Endometrial microvascular endothelial cells (primary cell): ENCODE results near the gene NDST3. TPM values are rescaled to one million over a fixed set of nuclear protein-coding genes. Genes with fewer than 3 reads are reported as not detected.
"Not testable (repeated sequence)": the region's sequence is repeated elsewhere in the genome, so short reads cannot be mapped to it uniquely, and the experiment has no call there.

ENCODE experiments used
- in situ Hi-C: cut with HindIII; loops from 2 replicates; pipeline ENCODE4 v1.10.0; 2017; ENCODE audit warnings: low sequenced_read_pairs, low pct_unique_long_range_greater_than_20kb; ENCODE audit errors: inconsistent ontology term
- total RNA-seq: library from RNA; depleted of rRNA; stranded (reverse); fragments of >200 nt; gene quantifications from one replicate; pipeline ENCODE4 v1.2.3, GENCODE V29; 2015; ENCODE audit errors: inconsistent ontology term

The NDST3 gene
- total RNA-seq, 1 donor from 2014 or later: not detected

- in situ Hi-C loops: no loop called here
These were observed 249.9 kb downstream of the NDST3 start for GRCh38 chr4:118284169-118284568.

- in situ Hi-C loops: no loop called here
These were observed 251.6 kb downstream of the NDST3 start for GRCh38 chr4:118285931-118286330.

DNA sequence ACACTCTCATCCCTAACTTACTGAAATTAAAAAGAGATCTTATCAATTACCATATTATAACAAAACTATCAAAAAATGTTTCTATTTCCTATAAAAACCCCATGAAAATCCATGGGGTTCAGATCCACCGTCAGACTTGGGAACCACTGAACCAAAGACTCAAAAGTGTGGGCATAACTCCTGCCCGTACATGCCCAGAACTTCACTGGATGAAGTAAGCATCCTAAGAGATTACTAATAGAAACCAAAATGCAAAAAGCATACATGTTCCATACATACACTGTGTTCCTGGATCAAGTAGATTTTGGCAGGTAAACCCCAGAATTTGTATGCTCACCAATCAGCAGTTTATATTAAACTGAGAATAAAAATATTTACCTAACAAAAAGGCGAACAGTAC, 252.4 kb downstream of the NDST3 start:
- in situ Hi-C loops: no loop called here

GRCh38 chr4:118287711-118288451, 253.6 kb downstream of the NDST3 start:
- in situ Hi-C loops: no loop called here

GRCh38 chr4:118289794-118290193, 255.5 kb downstream of the NDST3 start:
- in situ Hi-C loops: no loop called here

DNA sequence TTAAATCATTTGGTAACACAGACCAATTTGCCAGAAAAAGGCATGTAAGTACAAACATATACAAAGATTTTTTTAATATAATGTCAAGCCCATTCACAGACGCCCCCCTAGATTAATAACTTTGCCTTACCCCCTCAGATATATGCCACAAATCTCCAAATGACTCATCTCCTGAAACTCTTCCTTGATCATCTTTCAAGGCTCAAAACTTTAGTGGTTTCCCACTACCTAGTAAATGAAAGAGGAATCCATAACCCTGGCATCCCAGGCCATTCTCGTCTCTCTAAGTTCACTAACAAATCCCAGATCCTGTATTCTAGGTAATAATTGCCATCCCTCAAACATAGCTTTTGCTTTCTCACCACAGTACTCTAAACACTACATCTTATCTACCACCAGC, 256.7 kb downstream of the NDST3 start:
- in situ Hi-C loops: no loop called here

DNA sequence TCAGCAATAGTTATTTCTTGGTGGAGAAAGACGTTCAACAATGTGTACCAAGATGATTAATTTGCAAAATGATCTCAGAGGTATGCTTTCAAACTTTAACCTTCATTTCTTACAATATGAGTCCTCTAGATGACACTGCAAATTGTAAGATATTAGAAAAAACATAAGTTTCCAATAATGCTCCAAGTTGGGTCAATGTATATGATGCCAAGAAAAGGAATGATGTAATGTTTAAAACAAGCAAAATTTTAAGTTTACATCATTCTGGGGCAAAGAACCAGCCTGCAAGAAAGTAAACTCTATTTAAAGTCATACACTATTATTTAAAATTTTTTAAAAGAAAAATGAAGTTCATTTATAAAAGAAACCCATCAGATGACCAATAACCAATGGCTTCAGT, 262.4 kb downstream of the NDST3 start:
- in situ Hi-C loops: no loop called here

- in situ Hi-C loops: not testable (repeated sequence)
These were observed 265.3 kb downstream of the NDST3 start for GRCh38 chr4:118299619-118300018.

DNA sequence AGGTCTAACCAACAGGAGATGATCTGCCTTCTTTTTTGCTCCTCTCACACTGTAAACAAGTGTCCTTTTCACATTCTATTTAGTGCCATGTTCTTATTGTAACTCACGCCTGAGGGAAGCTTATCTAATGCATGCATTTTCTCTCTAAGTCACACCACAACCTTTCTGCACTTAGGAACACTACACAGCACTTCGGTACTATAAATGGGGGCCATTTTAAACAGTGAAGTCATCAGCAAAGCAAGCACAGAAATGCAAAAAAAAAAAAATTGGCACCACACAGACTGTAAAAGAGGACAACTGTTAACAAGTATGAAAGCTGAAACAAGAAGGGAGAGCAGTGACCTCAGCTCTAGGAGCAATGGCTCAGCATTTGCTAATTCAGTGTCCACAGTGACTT, 273.4 kb downstream of the NDST3 start:
- in situ Hi-C loops: no loop called here
